HepG2 (cell line): ENCODE results near the gene NPC1. TPM values are rescaled to one million over a fixed set of nuclear protein-coding genes. Genes with fewer than 3 reads are reported as not detected.

Source experiments
- BHLHE40 ChIP-seq: IDR thresholded peaks from 2 replicates; pipeline ENCODE4 v1.6.1; 2011; ENCODE audit warnings: low read length, improper control_type of control experiment
- GATAD2A ChIP-seq: IDR thresholded peaks from 2 replicates; pipeline ENCODE4 v1.6.1; 2016
- HDAC2 ChIP-seq: sonication (generic); formaldehyde crosslinking; IDR thresholded peaks from 2 replicates; pipeline ENCODE4 v1.4.0; 2020; ENCODE audit warnings: missing genetic modification reagents
- HMGA1 ChIP-seq: sonication (generic); formaldehyde crosslinking; conservative IDR thresholded peaks from 2 replicates; pipeline ENCODE4 v1.4.0; 2020; ENCODE audit warnings: missing genetic modification reagents
- HNRNPLL ChIP-seq: fragments of 200-400 bp; formaldehyde crosslinking; IDR thresholded peaks from 2 replicates; pipeline ENCODE4 v1.6.1; 2017; ENCODE audit warnings: mild to moderate bottlenecking, low read depth, low read length; ENCODE audit not compliant: poor library complexity, severe bottlenecking
- HOXA5 ChIP-seq: sonication (generic); formaldehyde crosslinking; IDR thresholded peaks from 2 replicates; pipeline ENCODE4 v1.4.0; 2020; ENCODE audit warnings: missing genetic modification reagents
- MED1 ChIP-seq: sonication (generic); formaldehyde crosslinking; IDR thresholded peaks from 2 replicates; pipeline ENCODE4 v1.4.0; 2020; ENCODE audit warnings: missing genetic modification reagents
- MTF1 ChIP-seq: sonication (generic); formaldehyde crosslinking; IDR thresholded peaks from 2 replicates; pipeline ENCODE4 v1.5.0; 2020; ENCODE audit warnings: missing genetic modification reagents
- NR3C1 ChIP-seq: sonication (generic); formaldehyde crosslinking; IDR thresholded peaks from 2 replicates; pipeline ENCODE4 v1.4.0; 2020; ENCODE audit warnings: missing genetic modification reagents
- PAWR ChIP-seq: sonication (generic); formaldehyde crosslinking; IDR thresholded peaks from 2 replicates; pipeline ENCODE4 v1.4.0; 2020; ENCODE audit warnings: missing genetic modification reagents, mild to moderate bottlenecking, borderline replicate concordance
- PCBP1 ChIP-seq: fragments of 200-400 bp; formaldehyde crosslinking; IDR thresholded peaks from 2 replicates; pipeline ENCODE4 v1.6.1; 2017; ENCODE audit warnings: mild to moderate bottlenecking, low read depth, low read length, borderline replicate concordance
- RFX3 ChIP-seq: IDR thresholded peaks from 2 replicates; pipeline ENCODE4 v1.6.1; 2016; ENCODE audit warnings: missing biosample characterization, missing genetic modification reagents
- SNAI1 ChIP-seq: sonication (generic); formaldehyde crosslinking; IDR thresholded peaks from 2 replicates; pipeline ENCODE4 v1.5.0; 2020; ENCODE audit warnings: mild to moderate bottlenecking, missing genetic modification reagents, borderline replicate concordance
- SNRNP70 ChIP-seq: fragments of 200-400 bp; formaldehyde crosslinking; IDR thresholded peaks from 2 replicates; pipeline ENCODE4 v1.6.1; 2017; ENCODE audit warnings: mild to moderate bottlenecking, low read depth, low read length, moderate library complexity
- THAP11 ChIP-seq: IDR thresholded peaks from 2 replicates; pipeline ENCODE4 v1.6.1; 2016; ENCODE audit warnings: missing biosample characterization, missing genetic modification reagents
- ZNF3 ChIP-seq: IDR thresholded peaks from 2 replicates; pipeline ENCODE4 v1.7.0; 2017; ENCODE audit warnings: inconsistent platforms
- ZNF34 ChIP-seq: sonication (generic); formaldehyde crosslinking; IDR thresholded peaks from 2 replicates; pipeline ENCODE4 v1.4.0; 2020; ENCODE audit warnings: mild to moderate bottlenecking, missing genetic modification reagents, borderline replicate concordance
- ZNF619 ChIP-seq: sonication (generic); formaldehyde crosslinking; IDR thresholded peaks from 2 replicates; pipeline ENCODE4 v1.4.0; 2020; ENCODE audit warnings: mild to moderate bottlenecking, missing genetic modification reagents
- ZNF746 ChIP-seq: sonication (generic); formaldehyde crosslinking; IDR thresholded peaks from 2 replicates; pipeline ENCODE4 v1.8.0; 2022; ENCODE audit warnings: mild to moderate bottlenecking, missing genetic modification reagents
- polyA plus RNA-seq, 8 experiments: library from polyadenylated mRNA; depleted of rRNA in 3 of 8; stranded (reverse) in 7 of 8; unstranded in 1 of 8; fragments of >200 nt; fragmentation: Illumina TruSeq in 4 of 8; extraction: Trizol in 4 of 8; gene quantifications; 2 replicates each; pipeline versions ENCODE4 v1.2.1 to v1.2.3, GENCODE V29; 2011 to 2016; ENCODE audit warnings: low read depth in 4 of 8, missing spikeins in 1 of 8, mixed read lengths in 1 of 8; ENCODE audit not compliant: insufficient read depth in 1 of 8
- total RNA-seq, 5 experiments: library from RNA; depleted of rRNA; stranded (reverse); fragments of >200 nt; fragmentation: Illumina TruSeq; extraction: Trizol; gene quantifications; 2 replicates each; pipeline ENCODE4 v1.2.3, GENCODE V29; 2016; ENCODE audit warnings: low read depth in 1 of 5
- TF ChIP-seq, protein P1 (sequence below): sonication (generic); formaldehyde crosslinking; IDR thresholded peaks from 2 replicates; pipeline ENCODE4 v1.4.0; 2020; ENCODE audit warnings: mild to moderate bottlenecking, missing genetic modification reagents
- TF ChIP-seq, protein P2 (sequence below): sonication (generic); formaldehyde crosslinking; IDR thresholded peaks from 2 replicates; pipeline ENCODE4 v1.5.0; 2020; ENCODE audit warnings: missing genetic modification reagents
- TF ChIP-seq, protein P3 (sequence below): sonication (generic); formaldehyde crosslinking; IDR thresholded peaks from 2 replicates; pipeline ENCODE4 v1.5.0; 2020; ENCODE audit warnings: missing genetic modification reagents
- TF ChIP-seq, protein P4 (sequence below): sonication (generic); formaldehyde crosslinking; IDR thresholded peaks from 2 replicates; pipeline ENCODE4 v1.4.0; 2020; ENCODE audit warnings: missing genetic modification reagents
- TF ChIP-seq, protein P5 (sequence below): sonication (generic); formaldehyde crosslinking; IDR thresholded peaks from 2 replicates; pipeline ENCODE4 v1.8.0; 2022; ENCODE audit warnings: missing genetic modification reagents, mild to moderate bottlenecking, inconsistent platforms, borderline replicate concordance

NPC1 gene
- total and polyA plus RNA-seq, 2 of the 13 experiments (the other 11 are each of a cell fraction or from before 2014, with no cell fraction given), result 46.5 to 114 TPM

DNA sequence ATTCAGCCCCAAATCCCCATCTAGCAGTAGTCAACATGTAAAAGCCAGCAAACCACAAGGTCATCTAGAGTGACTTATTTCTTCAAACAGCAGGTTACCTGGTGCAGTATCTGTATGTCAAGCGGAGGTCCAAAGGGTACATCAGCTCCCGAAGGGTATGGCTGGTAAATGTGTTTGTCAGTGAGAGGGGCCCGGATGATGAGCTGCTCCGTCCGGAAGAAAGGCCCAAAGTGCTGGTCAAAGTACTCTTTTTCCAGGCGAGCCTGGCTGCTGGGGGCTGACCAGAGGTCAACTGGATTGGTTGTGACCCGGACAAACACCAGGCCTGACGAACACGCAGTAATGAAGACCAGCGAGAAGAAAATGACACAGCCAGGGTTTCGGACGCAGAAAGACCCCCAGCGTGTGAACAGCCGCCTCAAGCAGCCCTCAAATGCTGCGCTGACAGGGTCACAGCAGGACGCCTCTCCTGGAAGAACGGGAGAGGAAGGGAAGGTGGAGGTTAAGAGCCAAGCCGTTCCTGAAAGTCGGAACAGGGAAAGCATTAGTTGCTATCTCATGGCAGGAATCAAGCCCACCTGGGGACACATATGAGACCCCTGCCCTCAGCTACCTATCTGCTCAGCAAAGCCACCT is 30.0 kb downstream of the NPC1 start (continued):
- TF ChIP-seq, protein P1, sequence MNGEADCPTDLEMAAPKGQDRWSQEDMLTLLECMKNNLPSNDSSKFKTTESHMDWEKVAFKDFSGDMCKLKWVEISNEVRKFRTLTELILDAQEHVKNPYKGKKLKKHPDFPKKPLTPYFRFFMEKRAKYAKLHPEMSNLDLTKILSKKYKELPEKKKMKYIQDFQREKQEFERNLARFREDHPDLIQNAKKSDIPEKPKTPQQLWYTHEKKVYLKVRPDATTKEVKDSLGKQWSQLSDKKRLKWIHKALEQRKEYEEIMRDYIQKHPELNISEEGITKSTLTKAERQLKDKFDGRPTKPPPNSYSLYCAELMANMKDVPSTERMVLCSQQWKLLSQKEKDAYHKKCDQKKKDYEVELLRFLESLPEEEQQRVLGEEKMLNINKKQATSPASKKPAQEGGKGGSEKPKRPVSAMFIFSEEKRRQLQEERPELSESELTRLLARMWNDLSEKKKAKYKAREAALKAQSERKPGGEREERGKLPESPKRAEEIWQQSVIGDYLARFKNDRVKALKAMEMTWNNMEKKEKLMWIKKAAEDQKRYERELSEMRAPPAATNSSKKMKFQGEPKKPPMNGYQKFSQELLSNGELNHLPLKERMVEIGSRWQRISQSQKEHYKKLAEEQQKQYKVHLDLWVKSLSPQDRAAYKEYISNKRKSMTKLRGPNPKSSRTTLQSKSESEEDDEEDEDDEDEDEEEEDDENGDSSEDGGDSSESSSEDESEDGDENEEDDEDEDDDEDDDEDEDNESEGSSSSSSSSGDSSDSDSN, result peak; percentile 82
- TF ChIP-seq GATAD2A, result peak; percentile 98
- TF ChIP-seq SNRNP70, result no peak
- TF ChIP-seq SNAI1 (CRISPR knock-in tag), result no peak
- TF ChIP-seq PAWR (CRISPR knock-in tag), result no peak
- TF ChIP-seq NR3C1 (CRISPR knock-in tag), result no peak
- TF ChIP-seq MED1 (CRISPR knock-in tag), result peak; percentile 99
- TF ChIP-seq THAP11 (CRISPR knock-in tag), result peak; percentile 69
- TF ChIP-seq MTF1 (CRISPR knock-in tag), result 0 out of 2 replicates have a peak, but pooled peaks have one; percentile 29
- TF ChIP-seq, protein P2, sequence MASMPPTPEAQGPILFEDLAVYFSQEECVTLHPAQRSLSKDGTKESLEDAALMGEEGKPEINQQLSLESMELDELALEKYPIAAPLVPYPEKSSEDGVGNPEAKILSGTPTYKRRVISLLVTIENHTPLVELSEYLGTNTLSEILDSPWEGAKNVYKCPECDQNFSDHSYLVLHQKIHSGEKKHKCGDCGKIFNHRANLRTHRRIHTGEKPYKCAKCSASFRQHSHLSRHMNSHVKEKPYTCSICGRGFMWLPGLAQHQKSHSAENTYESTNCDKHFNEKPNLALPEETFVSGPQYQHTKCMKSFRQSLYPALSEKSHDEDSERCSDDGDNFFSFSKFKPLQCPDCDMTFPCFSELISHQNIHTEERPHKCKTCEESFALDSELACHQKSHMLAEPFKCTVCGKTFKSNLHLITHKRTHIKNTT, result no peak
- TF ChIP-seq, protein P3, sequence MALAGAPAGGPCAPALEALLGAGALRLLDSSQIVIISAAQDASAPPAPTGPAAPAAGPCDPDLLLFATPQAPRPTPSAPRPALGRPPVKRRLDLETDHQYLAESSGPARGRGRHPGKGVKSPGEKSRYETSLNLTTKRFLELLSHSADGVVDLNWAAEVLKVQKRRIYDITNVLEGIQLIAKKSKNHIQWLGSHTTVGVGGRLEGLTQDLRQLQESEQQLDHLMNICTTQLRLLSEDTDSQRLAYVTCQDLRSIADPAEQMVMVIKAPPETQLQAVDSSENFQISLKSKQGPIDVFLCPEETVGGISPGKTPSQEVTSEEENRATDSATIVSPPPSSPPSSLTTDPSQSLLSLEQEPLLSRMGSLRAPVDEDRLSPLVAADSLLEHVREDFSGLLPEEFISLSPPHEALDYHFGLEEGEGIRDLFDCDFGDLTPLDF (CRISPR knock-in tag), result no peak
- no peak for TF ChIP-seq ZNF34 (CRISPR knock-in tag)
- TF ChIP-seq ZNF619 (CRISPR knock-in tag), result peak; percentile 57; the same call in 1 of the 2 replicates
- TF ChIP-seq, protein P4, sequence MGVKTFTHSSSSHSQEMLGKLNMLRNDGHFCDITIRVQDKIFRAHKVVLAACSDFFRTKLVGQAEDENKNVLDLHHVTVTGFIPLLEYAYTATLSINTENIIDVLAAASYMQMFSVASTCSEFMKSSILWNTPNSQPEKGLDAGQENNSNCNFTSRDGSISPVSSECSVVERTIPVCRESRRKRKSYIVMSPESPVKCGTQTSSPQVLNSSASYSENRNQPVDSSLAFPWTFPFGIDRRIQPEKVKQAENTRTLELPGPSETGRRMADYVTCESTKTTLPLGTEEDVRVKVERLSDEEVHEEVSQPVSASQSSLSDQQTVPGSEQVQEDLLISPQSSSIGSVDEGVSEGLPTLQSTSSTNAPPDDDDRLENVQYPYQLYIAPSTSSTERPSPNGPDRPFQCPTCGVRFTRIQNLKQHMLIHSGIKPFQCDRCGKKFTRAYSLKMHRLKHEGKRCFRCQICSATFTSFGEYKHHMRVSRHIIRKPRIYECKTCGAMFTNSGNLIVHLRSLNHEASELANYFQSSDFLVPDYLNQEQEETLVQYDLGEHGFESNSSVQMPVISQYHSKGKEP (CRISPR knock-in tag), result no peak
- no peak for TF ChIP-seq HNRNPLL
- TF ChIP-seq RFX3, result no peak
- 0 out of 2 replicates have a peak, but pooled peaks have one; percentile 19 for TF ChIP-seq BHLHE40
- TF ChIP-seq, protein P5, sequence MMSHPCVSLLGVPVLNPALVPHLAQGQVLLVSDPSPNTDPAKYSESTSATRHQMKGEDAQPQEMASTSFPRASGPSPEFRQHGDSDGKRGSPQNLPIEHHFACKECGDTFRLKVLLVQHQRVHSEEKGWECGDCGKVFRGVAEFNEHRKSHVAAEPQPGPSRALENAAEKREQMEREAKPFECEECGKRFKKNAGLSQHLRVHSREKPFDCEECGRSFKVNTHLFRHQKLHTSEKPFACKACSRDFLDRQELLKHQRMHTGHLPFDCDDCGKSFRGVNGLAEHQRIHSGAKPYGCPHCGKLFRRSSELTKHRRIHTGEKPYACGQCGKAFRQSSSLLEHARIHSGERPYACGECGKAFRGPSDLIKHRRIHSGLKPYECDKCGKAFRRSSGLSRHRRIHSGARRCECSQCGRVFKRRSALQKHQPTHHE (CRISPR knock-in tag), result 0 out of 2 replicates have a peak, but pooled peaks have one; percentile 45
- peak; percentile 60; the same call in 1 of the 2 replicates for TF ChIP-seq ZNF746
- TF ChIP-seq HDAC2 (CRISPR knock-in tag), result peak; percentile 92
- TF ChIP-seq HMGA1, result no peak
- no peak for TF ChIP-seq PCBP1
- 0 out of 2 replicates have a peak, but pooled peaks have one; percentile 50 for TF ChIP-seq ZNF3 (CRISPR knock-in tag)
- TF ChIP-seq HOXA5, result peak; percentile 75; the same call in 1 of the 2 replicates
